GM19328 (cell line): ENCODE measurements around the gene PRR15L.

Experiments used
- ATAC-seq: cut with Tn5 transposase; IDR thresholded peaks from one replicate; pipeline ENCODE4 v1.9.1; 2021; ENCODE audit warnings: mild to moderate bottlenecking, moderate library complexity; ENCODE audit not compliant: unreplicated experiment

Gene PRR15L

DNA sequence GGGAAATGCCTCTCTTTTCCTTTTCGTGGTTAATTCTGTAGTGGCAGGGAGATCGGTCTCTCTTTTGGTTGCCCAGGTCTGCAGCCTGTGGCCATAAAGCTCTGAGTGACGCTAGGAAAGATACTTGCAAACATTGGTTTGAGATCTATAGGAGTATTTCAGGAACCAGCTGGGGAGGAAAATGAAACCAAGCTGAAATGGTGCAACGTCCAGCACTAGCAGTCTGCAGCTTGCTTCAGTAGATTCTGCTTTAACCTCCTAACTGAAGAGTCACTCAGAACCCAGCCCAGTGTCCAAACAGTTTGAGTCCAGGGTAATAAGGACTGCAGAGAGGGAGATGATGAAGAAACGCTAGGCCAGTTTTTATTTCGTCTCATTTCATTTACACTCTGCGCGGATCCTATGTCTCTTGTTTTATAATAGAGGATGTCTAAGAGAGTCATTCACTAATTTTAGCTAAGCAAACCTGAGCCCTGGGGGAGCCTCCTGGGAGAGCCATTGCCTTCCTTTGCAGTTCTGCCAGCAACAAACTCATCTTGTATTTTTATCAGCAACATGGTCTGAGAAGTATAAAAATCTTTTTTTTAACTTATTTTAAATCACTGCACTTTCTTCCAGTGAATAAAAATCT lies 49.6 kb downstream of the PRR15L start:
- ATAC-seq: no peak

DNA sequence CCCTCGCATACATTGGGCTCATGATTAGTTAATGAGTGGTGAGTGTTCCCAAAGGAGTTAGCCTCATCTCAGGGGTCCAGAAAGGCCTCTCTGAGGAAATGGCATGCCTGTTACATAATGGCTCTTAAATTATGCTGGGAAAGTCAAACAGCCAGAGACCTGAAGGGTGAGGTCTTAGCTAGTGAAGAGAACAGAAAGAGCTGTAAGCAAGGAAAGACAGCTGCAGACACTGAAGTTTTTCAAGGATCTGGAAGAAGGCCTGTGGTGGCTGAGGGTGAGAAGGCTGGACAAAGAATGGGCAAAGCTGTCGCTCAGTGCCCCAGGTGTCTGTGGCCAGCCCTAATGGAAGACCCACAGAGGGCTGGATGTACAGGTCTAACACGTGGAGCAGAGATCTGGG lies 51.2 kb downstream of the PRR15L start:
- no peak for ATAC-seq

DNA sequence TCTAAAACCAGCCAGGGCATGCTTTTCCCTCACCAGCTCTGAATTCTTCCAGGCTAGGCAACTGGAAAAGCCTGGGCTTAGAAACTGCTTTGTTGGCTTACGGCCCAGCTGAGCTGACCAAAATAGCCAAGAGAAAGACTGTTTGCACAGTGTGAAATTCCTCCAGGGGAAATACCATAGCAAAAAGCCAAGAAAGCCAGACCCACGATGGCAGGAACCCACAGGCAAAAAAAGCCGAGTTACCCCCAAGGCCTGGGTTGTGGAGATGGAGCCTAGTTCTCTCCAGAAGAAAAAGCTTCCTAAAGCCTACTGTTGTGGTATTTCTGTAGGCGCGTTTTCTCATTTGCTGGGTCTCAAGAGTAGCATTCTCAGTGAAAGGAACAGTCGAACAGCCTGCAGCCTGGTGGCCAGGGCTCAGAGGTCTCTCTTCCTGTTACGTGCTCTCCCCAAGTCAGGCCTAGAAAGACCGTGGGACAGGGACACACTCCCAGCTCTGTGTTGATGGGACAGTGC lies 52.4 kb downstream of the PRR15L start:
- ATAC-seq: no peak

DNA sequence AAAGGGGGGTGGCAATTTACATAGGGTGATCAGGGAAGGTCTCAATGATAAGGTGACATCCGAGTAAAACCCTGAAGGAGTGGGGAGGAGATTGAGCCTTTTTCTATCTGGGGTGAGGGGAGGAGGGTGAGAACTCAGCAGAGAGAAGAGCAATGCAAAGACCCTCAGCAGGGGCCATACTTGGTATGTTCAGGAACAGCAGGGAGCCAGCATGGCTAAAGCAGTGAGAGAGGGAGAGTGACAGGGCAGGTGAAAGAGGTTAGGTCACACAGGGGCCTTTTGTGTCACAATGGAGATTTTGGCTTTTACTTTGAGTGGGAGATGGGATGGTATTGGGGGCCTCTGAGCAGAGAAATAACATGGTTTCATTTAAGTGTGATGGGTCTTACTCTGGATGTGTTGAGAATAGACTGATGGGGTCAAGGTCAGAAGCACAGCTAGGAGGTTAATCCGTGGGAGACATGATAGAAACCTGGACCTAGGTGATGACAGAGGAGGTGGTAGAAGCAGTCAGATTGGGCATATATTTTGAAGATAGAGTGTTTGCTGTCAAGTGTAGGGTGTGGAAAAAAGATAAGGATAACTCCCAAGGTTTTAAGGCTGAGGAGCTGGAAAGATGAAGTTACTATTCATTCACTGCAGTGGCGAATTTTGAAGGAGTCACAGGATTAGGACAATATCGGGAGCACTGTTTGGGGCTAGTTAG lies 55.5 kb downstream of the PRR15L start:
- no peak for ATAC-seq
